Activated B cell treated with CpG ODN at 0.5 μM for 24 hours (primary cell): ENCODE results near the gene INPP5B. TPM values are rescaled to one million over a fixed set of nuclear protein-coding genes. Genes with fewer than 3 reads are reported as not detected.
A peak's percentile ranks its signal among the peaks of the same experiment; 100 is the strongest.

Experiments
- ATAC-seq: fragments of 200-7000 bp; cut with Tn5 transposase; one replicate; pipeline ENCODE4 v1.10.0; 2021; ENCODE audit warnings: low read depth, mild to moderate bottlenecking, moderate library complexity
- CTCF ChIA-PET: fragments of 350-600 bp; sonication (Branson Sonifier 250); formaldehyde crosslinking; loops from one replicate; lab custom pipeline; 2021; ENCODE audit warnings: antibody characterized with exemption; lab: Charles Lee
- POLR2A ChIA-PET: fragments of 350-600 bp; sonication (Branson Sonifier 250); formaldehyde crosslinking; loops from one replicate; lab custom pipeline; 2021; ENCODE audit warnings: antibody characterized with exemption; lab: Charles Lee
- DNase-seq: peaks from one replicate; pipeline ENCODE4 v3.0.0; 2022
- H3K27ac Mint-ChIP-seq: one replicate; pipeline ENCODE4 v1.8.0; 2020; ENCODE audit warnings: mixed read lengths
- H3K27me3 Mint-ChIP-seq: one replicate; pipeline ENCODE4 v1.8.0; 2021; ENCODE audit warnings: mixed read lengths
- H3K36me3 Mint-ChIP-seq: one replicate; pipeline ENCODE4 v1.8.0; 2021; ENCODE audit warnings: low read depth, mixed read lengths
- H3K4me1 Mint-ChIP-seq: one replicate; pipeline ENCODE4 v1.8.0; 2021; ENCODE audit warnings: mixed read lengths
- H3K4me3 Mint-ChIP-seq: one replicate; pipeline ENCODE4 v1.8.0; 2020; ENCODE audit warnings: mild to moderate bottlenecking, mixed read lengths
- H3K9me3 Mint-ChIP-seq: one replicate; pipeline ENCODE4 v1.8.0; 2020; ENCODE audit warnings: mixed read lengths
- CTCF ChIP-seq: fragments of 200-600 bp; IDR thresholded peaks from one replicate; pipeline ENCODE4 v1.8.0; 2022; ENCODE audit warnings: antibody characterized with exemption, mild to moderate bottlenecking
- intact Hi-C: fragments of 100-400 bp; cut with micrococcal nuclease; formaldehyde crosslinking; loops from one replicate; pipeline ENCODE4 v1.15.1; 2024
- total RNA-seq: library from RNA; stranded (reverse); gene quantifications from 2 replicates; pipeline ENCODE4 v1.2.3, GENCODE V29; 2022

INPP5B gene
- total RNA-seq, 1 donor from 2014 or later, result 70.3 TPM

DNA sequence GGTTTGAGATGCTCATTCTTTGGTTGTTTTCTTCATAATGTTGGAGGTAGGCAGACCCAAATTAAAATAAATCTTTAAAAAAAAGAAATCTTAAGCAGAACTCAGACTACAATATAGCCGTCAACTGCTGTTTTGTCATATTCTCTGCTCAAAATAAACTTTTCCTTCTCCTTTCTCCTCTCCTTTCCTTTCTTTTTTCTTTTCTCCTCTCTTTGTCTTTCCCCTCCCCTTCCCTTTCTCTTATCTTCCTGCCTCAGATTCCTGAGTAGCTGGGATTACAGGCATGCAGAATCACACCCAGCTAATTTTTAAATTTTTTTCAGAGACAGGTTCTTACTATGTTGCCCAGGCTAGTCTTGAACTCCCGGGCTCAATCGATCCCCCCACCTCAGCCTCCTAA, 62.7 kb downstream of the INPP5B start:
- Mint-ChIP-seq H3K4me3 (no peak overlapping the region), H3K27ac (peak overlapping the region; percentile 47), H3K36me3 (peaks cover 84% of the 10 kb centered on the region), H3K4me1 (peaks cover 6% of the 10 kb centered on the region), H3K27me3 (no peaks in the 10 kb centered on the region), H3K9me3 (no peaks in the 10 kb centered on the region)
- ChIA-PET POLR2A (no interaction called here), CTCF (no interaction called here)
- TF ChIP-seq CTCF, result no peak
- intact Hi-C loops, result no loop called here
- ATAC-seq, result no peak
- no peak for DNase-seq

GRCh38 chr1:37883671-37884070, 63.2 kb downstream of the INPP5B start:
- no peak for DNase-seq
- H3K27ac Mint-ChIP-seq, result peak overlapping the region; percentile 47
- no peaks in the 10 kb centered on the region for H3K9me3 Mint-ChIP-seq
- TF ChIP-seq CTCF, result no peak
- intact Hi-C loops, result no loop called here
- no peak for ATAC-seq
- no peaks in the 10 kb centered on the region for H3K27me3 Mint-ChIP-seq
- ChIA-PET POLR2A (no interaction called here), CTCF (no interaction called here)
- H3K4me1 Mint-ChIP-seq, result peaks cover 6% of the 10 kb centered on the region
- no peak overlapping the region for H3K4me3 Mint-ChIP-seq
- H3K36me3 Mint-ChIP-seq, result peaks cover 80% of the 10 kb centered on the region

DNA sequence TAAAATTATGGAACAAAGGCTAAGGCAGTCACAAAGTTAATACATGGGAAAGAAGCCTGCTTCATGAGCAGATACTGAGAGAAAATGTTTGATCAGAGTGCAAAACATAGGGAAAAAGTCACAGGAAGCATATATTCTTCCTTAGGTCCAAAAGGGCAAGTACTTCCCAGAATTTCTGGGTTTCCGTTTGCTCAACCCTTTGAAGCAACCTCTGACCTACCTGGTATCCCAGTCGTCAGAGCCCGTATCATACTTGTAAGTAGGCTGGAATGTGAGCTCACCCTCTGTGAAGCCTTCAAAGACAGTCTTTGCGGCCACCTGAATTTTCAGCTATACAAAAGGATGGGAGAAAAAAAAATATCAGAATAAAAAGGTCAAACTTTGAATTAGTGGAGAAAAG, 67.0 kb downstream of the INPP5B start:
- Mint-ChIP-seq H3K27ac (no peak overlapping the region), H3K9me3 (no peaks in the 10 kb centered on the region), H3K27me3 (no peaks in the 10 kb centered on the region), H3K4me1 (peaks cover 6% of the 10 kb centered on the region), H3K4me3 (no peak overlapping the region), H3K36me3 (peaks cover 78% of the 10 kb centered on the region)
- DNase-seq, result no peak
- TF ChIP-seq CTCF, result no peak
- intact Hi-C loops, result no loop called here
- ChIA-PET POLR2A (no interaction called here), CTCF (interaction anchor here (1.7 kb wide), 1 partner anchor 56 kb away, joined by 5 read pairs; no protein-coding TSS in a partner anchor)
- ATAC-seq, result no peak

DNA sequence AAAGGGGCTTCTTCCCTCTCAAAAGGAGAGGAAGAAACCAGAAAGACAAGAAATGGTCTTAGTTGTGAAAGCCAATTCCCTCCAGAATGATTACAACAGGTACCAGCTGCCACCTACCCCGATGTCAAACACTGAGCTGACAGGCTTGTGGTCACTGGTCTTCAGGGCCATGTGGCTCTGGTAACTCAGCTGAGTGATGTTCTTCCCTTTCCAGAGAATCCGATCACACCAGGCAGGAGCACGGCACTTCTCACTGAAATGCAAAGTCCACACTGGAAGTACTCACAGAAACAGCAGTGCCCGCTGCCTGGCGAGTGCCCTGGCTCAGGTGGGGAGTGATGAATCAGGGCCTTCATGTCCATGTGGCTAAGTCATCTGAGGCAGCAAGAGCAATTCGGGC, 68.8 kb downstream of the INPP5B start:
- H3K9me3 Mint-ChIP-seq, result no peaks in the 10 kb centered on the region
- H3K4me3 Mint-ChIP-seq, result no peak overlapping the region
- no peak for TF ChIP-seq CTCF
- no peaks in the 10 kb centered on the region for H3K4me1 Mint-ChIP-seq
- DNase-seq (no peak), ATAC-seq (no peak)
- H3K27me3 Mint-ChIP-seq, result no peaks in the 10 kb centered on the region
- peaks cover 84% of the 10 kb centered on the region for H3K36me3 Mint-ChIP-seq
- H3K27ac Mint-ChIP-seq, result no peak overlapping the region
- POLR2A ChIA-PET, result no interaction called here
- intact Hi-C loops, result no loop called here
- CTCF ChIA-PET, result no interaction called here

GRCh38 chr1:37875833-37876232, 71.0 kb downstream of the INPP5B start:
- Mint-ChIP-seq H3K27me3 (no peaks in the 10 kb centered on the region), H3K27ac (no peak overlapping the region), H3K9me3 (no peaks in the 10 kb centered on the region), H3K4me1 (no peaks in the 10 kb centered on the region), H3K36me3 (peaks cover 79% of the 10 kb centered on the region), H3K4me3 (no peak overlapping the region)
- ChIA-PET CTCF (interaction anchor here (1.0 kb wide), 1 partner anchor 16 kb away, joined by 3 read pairs; the partner anchor contains the start of gene MTF1), POLR2A (interaction anchor here (0.6 to 0.7 kb wide), 2 partner anchors 11 to 1300 kb away, joined by 3 read pairs; no protein-coding TSS in a partner anchor)
- ATAC-seq (no peak), DNase-seq (no peak)
- intact Hi-C loops, result no loop called here
- TF ChIP-seq CTCF, result no peak
